Parathyroid adenoma (tissue), 2 donors: Measurements from ENCODE around the gene TGM4.

Experiments
- H2AFZ ChIP-seq: fragments of 300-600 bp; sonication (generic); one replicate; pipeline ENCODE4 v1.7.0; 2017; ENCODE audit warnings: antibody characterized with exemption, mild to moderate bottlenecking
- H3K27ac ChIP-seq: fragments of 300-600 bp; sonication (generic); one replicate; pipeline ENCODE4 v1.7.0; 2017
- H3K27me3 ChIP-seq: fragments of 300-600 bp; sonication (generic); one replicate; pipeline ENCODE4 v1.7.0; 2017; ENCODE audit warnings: low read length; ENCODE audit not compliant: control insufficient read depth, insufficient read depth
- H3K36me3 ChIP-seq: fragments of 300-600 bp; sonication (generic); one replicate; pipeline ENCODE4 v1.7.0; 2017; ENCODE audit warnings: low read length; ENCODE audit not compliant: control insufficient read depth, insufficient read depth
- H3K4me1 ChIP-seq: fragments of 300-600 bp; sonication (generic); one replicate; pipeline ENCODE4 v1.7.0; 2017; ENCODE audit warnings: control low read depth
- H3K4me2 ChIP-seq: fragments of 300-600 bp; sonication (generic); one replicate; pipeline ENCODE4 v1.7.0; 2017; ENCODE audit warnings: low read length
- H3K4me3 ChIP-seq: fragments of 300-600 bp; sonication (generic); one replicate; pipeline ENCODE4 v1.7.0; 2017; ENCODE audit warnings: low read depth, low read length
- H3K79me2 ChIP-seq: fragments of 300-600 bp; sonication (generic); one replicate; pipeline ENCODE4 v1.7.0; 2017; ENCODE audit warnings: control low read depth
- H3K9ac ChIP-seq: fragments of 300-600 bp; sonication (generic); one replicate; pipeline ENCODE4 v1.7.0; 2017; ENCODE audit warnings: mild to moderate bottlenecking
- H3K9me3 ChIP-seq: fragments of 300-600 bp; sonication (generic); one replicate; pipeline ENCODE4 v1.7.0; 2017; ENCODE audit warnings: low read length; ENCODE audit not compliant: control insufficient read depth
- CTCF ChIP-seq: fragments of 300-600 bp; sonication (generic); IDR thresholded peaks from one replicate; pipeline ENCODE4 v1.7.0; 2017; ENCODE audit warnings: antibody characterized with exemption, mild to moderate bottlenecking
- donor health status: primary hyperparathyroidism.

The TGM4 gene

GRCh38 chr3:44885618-44886017 is 11.2 kb downstream of the TGM4 start:
- H3K9ac ChIP-seq: no peak overlapping the region
- H3K9me3 ChIP-seq: no peaks in the 10 kb centered on the region
- no peak overlapping the region for H2AFZ ChIP-seq
- TF ChIP-seq CTCF: no peak
- no peak overlapping the region for H3K4me2 ChIP-seq
- H3K27ac ChIP-seq: no peak overlapping the region
- no peaks in the 10 kb centered on the region for H3K27me3 ChIP-seq
- H3K4me1 ChIP-seq: no peaks in the 10 kb centered on the region
- no peaks in the 10 kb centered on the region for H3K36me3 ChIP-seq
- no peak overlapping the region for H3K4me3 ChIP-seq
- no peaks in the 10 kb centered on the region for H3K79me2 ChIP-seq

GRCh38 chr3:44886561-44886960 is 12.2 kb downstream of the TGM4 start:
- no peak overlapping the region for H3K27ac ChIP-seq
- no peaks in the 10 kb centered on the region for H3K36me3 ChIP-seq
- H3K4me3 ChIP-seq: no peak overlapping the region

GRCh38 chr3:44887101-44887500 is 12.7 kb downstream of the TGM4 start:
- H3K4me2 ChIP-seq: no peak overlapping the region
- no peak for TF ChIP-seq CTCF
- no peaks in the 10 kb centered on the region for H3K27me3 ChIP-seq

More at GRCh38 chr3:44886561-44886960, 12.2 kb downstream of the TGM4 start:
- Histone ChIP-seq H3K9ac (no peak overlapping the region), H3K9me3 (no peaks in the 10 kb centered on the region), H3K4me1 (no peaks in the 10 kb centered on the region), H3K4me2 (no peak overlapping the region), H3K27me3 (no peaks in the 10 kb centered on the region), H3K79me2 (no peaks in the 10 kb centered on the region), H2AFZ (no peak overlapping the region)
- no peak for TF ChIP-seq CTCF

GRCh38 chr3:44890258-44890657 is 15.8 kb downstream of the TGM4 start:
- TF ChIP-seq CTCF: no peak
- Histone ChIP-seq H3K4me3 (no peak overlapping the region), H3K79me2 (no peaks in the 10 kb centered on the region), H3K36me3 (no peaks in the 10 kb centered on the region), H3K4me2 (no peak overlapping the region), H2AFZ (no peak overlapping the region), H3K27me3 (no peaks in the 10 kb centered on the region), H3K4me1 (no peaks in the 10 kb centered on the region), H3K9ac (no peak overlapping the region), H3K9me3 (no peaks in the 10 kb centered on the region), H3K27ac (no peak overlapping the region)

More at GRCh38 chr3:44887101-44887500, 12.7 kb downstream of the TGM4 start:
- Histone ChIP-seq H3K4me3 (no peak overlapping the region), H3K9me3 (no peaks in the 10 kb centered on the region), H3K4me1 (no peaks in the 10 kb centered on the region), H2AFZ (no peak overlapping the region), H3K27ac (no peak overlapping the region), H3K9ac (no peak overlapping the region), H3K79me2 (no peaks in the 10 kb centered on the region), H3K36me3 (no peaks in the 10 kb centered on the region)

GRCh38 chr3:44890852-44891251 is 16.4 kb downstream of the TGM4 start:
- no peaks in the 10 kb centered on the region for H3K27me3 ChIP-seq
- H3K79me2 ChIP-seq: no peaks in the 10 kb centered on the region
- H3K27ac ChIP-seq: no peak overlapping the region
- H3K4me1 ChIP-seq: no peaks in the 10 kb centered on the region
- no peak overlapping the region for H3K4me2 ChIP-seq
- H3K9ac ChIP-seq: no peak overlapping the region
- H3K36me3 ChIP-seq: no peaks in the 10 kb centered on the region
- no peak for TF ChIP-seq CTCF
- H3K9me3 ChIP-seq: no peaks in the 10 kb centered on the region
- no peak overlapping the region for H2AFZ ChIP-seq
- H3K4me3 ChIP-seq: no peak overlapping the region
